ENCODE data around the gene GPR157.
"Not testable (repeated sequence)": the region's sequence is repeated elsewhere in the genome, so short reads cannot be mapped to it uniquely, and the experiment has no call there.

The GPR157 gene, protein sequence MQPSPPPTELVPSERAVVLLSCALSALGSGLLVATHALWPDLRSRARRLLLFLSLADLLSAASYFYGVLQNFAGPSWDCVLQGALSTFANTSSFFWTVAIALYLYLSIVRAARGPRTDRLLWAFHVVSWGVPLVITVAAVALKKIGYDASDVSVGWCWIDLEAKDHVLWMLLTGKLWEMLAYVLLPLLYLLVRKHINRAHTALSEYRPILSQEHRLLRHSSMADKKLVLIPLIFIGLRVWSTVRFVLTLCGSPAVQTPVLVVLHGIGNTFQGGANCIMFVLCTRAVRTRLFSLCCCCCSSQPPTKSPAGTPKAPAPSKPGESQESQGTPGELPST

DNA sequence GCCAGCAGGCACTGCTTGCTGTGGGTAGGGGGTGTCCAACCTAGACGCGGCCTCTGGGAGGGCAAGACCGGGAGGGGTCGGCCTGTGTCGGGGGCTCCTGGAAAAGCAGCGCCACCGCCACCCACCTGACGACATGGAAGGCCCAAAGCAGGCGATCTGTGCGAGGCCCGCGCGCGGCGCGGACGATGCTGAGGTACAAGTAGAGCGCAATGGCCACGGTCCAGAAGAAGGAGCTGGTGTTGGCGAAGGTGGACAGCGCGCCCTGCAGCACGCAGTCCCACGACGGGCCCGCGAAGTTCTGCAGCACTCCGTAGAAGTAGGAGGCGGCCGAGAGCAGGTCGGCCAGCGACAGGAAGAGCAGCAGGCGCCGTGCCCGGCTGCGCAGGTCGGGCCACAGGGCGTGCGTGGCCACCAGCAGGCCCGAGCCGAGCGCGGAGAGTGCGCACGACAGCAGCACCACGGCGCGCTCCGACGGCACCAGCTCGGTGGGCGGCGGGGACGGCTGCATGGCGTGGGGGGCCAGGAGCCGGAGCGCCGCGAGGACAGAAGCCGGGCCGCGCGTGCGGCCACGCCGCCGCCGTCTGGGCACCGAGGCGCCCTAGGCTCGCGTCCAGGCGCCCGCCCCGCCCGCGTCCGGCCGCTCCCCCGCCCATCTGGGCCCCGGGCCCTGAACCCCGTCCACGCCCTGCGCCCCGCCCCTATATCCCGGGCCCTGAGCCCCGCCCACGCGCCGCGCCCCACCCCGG, at the start of gene GPR157:
Gene GPR157, minus strand, starts transcription at position 583 of the 746 bp plus-strand sequence. Its CDS starts 75 bp downstream, at position 508.
- DNase-seq = peak; percentile 72

GRCh38 chr1:9174762-9175161, 45.9 kb upstream of the GPR157 start:
- DNase-seq = no peak

DNA sequence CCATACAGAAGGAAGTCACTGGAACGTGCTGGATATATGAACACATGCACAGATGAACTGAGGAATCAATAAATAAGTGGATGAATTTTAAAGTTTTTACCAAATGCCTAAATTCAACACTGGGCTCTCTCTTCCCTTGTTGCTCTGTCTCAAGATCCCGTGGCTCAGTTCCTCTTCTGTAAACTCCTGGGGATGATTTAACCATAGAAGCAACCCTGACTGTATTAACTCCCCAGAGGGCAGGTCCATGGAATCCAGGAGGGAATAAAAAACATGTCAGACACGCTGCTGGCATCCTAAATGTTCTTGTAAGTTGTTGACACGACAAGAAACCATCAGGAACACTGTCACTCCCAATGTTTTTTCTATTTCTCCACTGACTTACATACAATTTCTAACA, 45.3 kb upstream of the GPR157 start:
- DNase-seq = no peak

DNA sequence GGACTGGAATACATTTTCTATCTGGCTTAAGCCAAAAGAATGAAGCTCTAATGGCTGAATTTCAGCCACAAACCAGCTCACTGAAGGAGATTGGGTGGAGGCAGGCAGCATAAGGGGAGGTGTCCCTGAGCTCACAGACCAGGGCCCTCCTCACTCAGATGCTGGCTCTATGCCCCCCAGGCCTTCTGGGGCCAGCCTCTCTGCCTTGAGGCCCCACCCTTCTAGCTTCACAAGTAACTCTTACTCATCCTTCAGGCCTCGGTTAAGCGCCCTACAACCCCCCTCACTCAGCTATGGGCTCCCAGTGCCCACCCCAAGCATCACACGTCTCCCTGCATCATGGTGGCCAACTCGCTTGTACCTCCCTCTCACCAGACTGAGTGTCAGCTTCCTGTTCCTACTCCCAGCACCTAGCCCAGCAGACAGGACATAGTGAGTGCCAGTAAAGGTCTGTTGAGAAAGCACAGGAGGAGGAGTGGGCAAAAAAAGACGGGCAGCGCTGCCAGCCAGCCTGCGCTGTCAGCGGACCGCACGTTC, 40.8 kb upstream of the GPR157 start:
- DNase-seq = no peak

- no peak for DNase-seq
Observed at GRCh38 chr1:9167638-9168037, 38.7 kb upstream of the GPR157 start.

DNA sequence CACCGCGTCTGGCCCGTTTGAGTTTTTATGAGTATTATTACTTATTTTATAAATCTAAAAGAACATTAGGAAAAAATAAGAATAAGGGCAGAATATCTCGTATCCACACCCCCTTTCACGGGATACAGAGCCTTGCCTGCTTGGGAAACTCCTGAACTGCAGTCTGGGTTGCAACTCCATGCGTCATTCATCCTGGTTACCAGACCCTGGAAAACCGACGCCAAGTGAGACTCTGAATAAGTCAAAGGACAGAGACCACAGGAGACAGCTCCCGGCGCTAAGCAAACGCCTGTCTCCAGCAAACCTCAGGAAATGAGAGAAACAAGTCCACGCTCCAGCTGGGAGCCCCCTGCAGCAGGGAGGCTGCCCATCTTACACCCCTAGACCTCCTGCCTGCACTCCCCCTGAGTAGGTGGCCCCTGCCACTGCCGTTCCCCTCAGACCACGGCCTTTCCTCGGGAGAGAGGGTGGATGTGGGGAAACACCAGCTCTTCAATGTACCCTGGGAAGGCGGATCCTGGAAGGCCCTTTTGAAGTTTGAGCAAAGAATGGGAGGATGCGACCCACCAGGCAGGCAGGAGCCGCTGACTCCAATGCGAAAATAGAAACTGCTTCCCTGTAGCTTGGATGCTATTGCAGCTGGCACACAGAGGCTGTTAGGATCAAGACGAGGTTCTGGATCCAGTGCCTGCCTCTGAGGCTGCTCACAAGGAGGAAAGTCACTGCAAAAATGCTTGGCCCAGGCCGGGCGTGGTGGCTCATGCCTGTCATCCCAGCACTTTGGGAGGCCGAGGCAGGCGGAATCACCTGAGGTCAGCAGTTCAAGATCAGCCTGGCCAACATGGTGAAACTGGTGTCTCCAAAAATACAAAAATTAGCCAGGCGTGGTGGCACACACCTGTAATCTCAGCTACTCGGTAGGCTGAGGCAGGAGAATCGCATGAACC, 37.7 kb upstream of the GPR157 start:
- no peak for DNase-seq

- DNase-seq = no peak
Observed at GRCh38 chr1:9165396-9165795, 36.5 kb upstream of the GPR157 start.

GRCh38 chr1:9164919-9165318, 36.0 kb upstream of the GPR157 start:
- no peak for DNase-seq

- DNase-seq = no peak
Observed at GRCh38 chr1:9164532-9164900, 35.6 kb upstream of the GPR157 start.

DNA sequence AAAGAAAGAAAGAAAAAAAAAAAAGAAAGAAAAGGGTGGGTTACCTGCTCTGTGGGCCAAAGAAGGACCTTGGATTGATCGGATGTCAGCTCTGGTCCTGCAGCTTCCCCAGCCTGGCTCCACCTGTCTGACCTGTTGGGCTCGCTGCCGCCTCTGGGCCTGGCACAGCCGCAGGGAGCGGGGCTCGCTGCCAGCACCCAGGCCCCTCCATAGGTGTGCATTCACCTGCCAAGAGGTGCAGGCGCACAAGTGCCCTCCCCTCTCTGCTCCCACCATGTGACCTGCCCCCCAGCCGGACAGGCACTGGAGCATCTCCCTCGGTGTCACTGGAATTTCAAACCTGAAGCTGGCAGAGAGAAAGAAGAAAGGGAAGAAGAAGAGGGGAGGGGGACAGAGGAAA, 33.1 kb upstream of the GPR157 start:
- no peak for DNase-seq

- DNase-seq = no peak
Observed at GRCh38 chr1:9161342-9161741, 32.4 kb upstream of the GPR157 start.

DNA sequence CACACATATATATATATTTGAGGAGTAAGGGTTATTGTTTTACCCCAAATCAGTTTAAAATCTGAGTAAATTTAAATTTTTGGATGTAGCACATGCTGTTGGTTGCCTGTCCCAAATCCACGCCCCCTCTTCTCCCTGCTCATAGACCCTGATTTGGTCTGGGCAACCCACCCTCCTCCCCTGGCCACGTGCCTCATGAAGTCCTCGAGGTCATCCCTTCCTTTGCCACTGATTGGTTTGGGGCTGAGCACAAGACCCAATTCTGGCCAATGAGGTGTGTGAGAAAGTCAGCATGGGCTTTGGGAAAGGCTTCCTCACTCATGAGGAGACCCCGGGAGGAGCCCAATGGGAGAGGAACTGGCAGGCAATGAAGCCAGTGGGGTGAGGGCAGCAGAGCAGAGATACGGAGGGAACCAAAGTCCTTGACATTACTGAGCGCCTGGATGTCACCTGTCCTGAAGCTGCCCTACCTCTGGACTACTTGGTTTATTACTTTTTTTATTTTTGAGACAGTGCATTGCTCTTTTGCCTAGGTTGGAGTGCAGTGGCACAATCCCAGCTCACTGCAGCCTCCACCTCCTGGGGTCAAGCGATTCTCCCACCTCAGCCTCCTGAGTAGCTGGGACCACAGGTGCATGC, 31.3 kb upstream of the GPR157 start:
- DNase-seq = no peak

GRCh38 chr1:9155879-9156278, 27.0 kb upstream of the GPR157 start:
- DNase-seq = no peak

DNA sequence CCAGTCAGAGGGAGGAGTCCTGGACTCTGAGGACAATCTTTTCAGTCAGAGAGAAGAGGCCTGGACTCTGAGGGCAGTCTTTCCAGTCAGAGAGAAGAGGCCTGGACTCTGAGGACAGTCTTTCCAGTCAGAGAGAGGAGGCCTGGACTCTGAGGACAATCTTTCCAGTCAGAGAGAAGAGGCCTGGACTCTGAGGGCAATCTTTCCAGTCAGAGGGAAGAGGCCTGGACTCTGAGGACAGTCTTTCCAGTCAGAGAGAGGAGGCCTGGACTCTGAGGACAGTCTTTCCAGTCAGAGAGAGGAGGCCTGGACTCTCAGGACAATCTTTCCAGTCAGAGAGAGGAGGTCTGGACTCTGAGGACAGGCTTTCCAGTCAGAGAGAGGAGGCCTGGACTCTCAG, 26.5 kb upstream of the GPR157 start:
- not testable (repeated sequence) for DNase-seq

DNA sequence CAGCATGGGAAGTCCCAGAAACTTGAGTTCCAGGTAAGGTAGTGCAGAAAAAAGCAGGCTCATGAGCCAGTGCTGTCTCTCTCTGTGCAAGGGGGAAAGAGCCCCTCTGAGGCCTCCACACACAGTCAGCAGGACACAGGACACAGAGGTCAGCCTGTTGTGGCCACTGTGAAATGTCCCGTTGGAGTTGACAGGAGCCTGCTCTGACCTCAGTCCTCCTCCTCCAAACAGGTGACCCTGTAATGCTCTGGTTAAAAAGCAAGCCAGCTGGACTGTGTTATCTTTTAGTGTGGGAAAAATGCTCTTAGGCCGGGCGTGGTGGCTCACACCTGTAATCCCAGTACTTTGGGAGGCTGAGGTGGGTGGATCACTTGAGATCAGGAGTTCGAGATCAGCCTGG, 24.2 kb upstream of the GPR157 start:
- no peak for DNase-seq

DNA sequence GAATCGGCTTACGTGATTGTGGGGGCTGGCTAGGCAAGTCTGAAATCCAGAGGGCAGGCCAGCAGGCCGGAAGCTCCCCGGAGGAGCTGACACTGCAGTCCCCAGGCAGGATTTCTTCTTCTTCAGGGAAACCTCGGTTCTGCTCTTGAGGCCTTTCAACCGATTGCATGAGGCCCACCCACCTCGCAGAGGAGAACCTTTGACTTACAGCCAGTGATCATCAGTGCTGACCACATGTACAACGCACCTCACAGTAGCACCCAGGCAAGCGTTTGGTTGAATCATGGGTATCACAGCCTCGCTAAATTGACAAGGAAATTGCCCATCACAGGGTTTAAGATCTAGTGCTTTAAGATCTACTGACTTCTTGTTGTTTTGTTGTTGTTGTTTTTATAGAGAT, 23.6 kb upstream of the GPR157 start:
- DNase-seq = no peak

DNA sequence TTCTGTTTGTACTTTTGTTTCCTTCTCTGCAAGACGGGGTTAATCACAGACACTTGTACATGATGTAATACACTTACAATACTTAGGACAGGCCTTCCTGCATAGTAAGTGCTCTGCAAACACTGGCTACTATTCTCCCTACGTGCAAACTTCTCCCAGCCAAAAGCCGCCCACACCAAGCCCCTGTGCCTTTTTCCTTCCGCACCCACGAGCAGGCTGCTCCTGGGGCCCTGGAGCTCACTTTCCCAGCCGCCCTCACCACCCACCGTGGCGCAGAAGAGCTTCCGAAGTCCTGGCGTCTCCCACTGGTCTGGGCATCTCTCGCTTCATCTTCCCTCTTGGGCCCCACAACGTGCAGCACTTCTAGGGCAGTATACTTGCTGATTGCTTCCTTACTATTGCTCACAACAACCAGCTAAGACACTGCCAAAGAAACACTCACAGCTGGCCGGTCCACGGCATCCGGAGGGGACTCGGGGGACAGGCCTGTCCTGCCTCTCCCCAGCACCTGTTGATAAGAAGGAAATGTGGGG, 22.5 kb upstream of the GPR157 start:
- no peak for DNase-seq

DNA sequence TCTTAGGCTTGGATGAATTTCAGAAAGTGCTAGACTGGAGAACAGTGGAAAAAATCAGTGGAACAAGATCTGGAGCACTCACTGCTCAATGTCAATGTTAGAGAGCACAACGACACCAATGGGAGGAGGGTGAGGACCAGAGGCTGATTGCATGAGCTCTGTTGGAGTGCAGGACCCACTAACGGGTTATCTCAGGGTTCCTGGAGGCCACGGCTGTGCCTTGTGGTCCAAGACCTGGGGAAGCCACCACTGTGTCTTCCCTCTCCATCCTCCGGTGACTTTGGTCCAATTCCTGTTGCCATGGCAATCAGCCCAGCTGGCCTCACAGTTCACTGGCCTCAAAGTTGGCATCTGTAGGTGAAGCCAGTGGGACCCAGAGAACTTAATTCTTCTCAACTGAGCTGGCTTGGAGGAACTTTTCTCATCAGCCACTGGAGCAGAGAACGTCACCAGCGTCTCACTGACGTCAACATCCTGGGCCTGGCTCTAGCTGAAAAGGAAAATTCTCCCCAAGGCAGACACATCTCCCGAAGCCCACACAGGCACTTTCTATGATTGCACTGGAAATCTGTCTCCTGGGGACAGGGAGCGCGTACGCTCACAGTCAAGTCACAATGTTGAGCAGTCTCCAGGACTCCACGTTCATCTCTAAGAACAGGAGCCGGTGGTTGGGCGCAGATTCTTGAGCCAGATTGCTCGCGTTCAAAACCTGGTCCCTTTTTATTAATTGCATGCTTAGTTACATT, 21.9 kb upstream of the GPR157 start:
- peak; percentile 28 for DNase-seq

GRCh38 chr1:9149837-9150581, 21.1 kb upstream of the GPR157 start:
- DNase-seq = peak; percentile 66

DNA sequence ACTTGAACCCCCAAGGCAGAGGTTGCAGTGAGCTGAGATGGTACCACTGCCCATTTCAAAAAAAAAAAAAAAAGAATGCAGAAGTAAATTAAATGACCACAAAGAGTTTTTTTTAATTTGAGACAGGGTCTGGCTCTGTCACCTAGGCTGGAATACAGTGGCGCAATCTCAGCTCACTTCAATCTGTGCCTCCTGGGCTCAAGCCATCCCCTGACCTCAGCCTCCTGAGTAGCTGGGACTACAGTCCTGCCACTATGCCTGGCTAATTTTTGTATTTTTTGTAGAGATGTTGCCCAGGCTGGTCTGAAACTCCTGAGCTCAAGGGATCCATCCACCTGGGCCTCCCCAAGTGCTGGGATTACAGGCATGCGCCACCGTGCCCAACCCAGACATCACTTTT, 20.2 kb upstream of the GPR157 start:
- no peak for DNase-seq

DNA sequence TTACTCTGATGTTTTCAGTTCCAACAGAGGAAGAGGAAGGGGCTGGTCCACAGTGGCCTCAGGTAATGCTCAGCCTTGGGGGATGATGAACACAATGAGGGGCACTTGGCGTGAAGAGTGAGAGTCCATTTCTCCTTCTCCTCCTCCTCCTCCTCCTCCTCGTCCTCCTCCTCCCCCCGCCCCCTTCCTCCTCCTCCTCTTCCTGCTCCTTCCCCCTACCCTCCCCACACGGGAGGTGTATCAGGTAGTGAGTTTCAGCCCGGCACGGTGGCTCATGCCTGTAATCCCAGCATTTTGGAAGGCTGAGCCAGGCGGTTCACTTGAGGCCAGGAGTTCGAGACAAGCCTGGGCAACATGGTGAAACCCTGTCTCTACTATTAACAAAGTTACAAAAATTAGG, 17.3 kb upstream of the GPR157 start:
- DNase-seq = no peak
